Psoas muscle (tissue), 8 donors: ENCODE measurements around the gene BTBD19. TPM values are rescaled to one million over a fixed set of nuclear protein-coding genes. Genes with fewer than 3 reads are reported as not detected.

ENCODE experiments used
- ATAC-seq, 4 donors: fragments of 200-7000 bp; cut with Tn5 transposase; one replicate each; pipeline ENCODE4 v1.9.1; 2020; ENCODE audit warnings: moderate library complexity in 3 of 4, mild to moderate bottlenecking in 2 of 4
- DNase-seq, 2 donors: peaks; one replicate each; pipeline ENCODE4 v3.0.0-alpha.2; 2020
- H3K27ac ChIP-seq: fragments of 200-600 bp; one replicate; pipeline ENCODE4 v1.8.0; 2022
- H3K27me3 ChIP-seq, 3 donors: fragments of 200-600 bp in 1 of 3; one replicate each; pipeline versions ENCODE4 v1.6.1 to v1.8.0; 2013 to 2022; ENCODE audit warnings: low read length in 2 of 3, mild to moderate bottlenecking in 2 of 3, moderate library complexity in 1 of 3; ENCODE audit not compliant: insufficient read depth in 3 of 3
- H3K36me3 ChIP-seq, 2 donors: fragments of 200-600 bp in 1 of 2; one replicate each; pipeline versions ENCODE4 v1.6.1 to v1.8.0; 2013 to 2022; ENCODE audit warnings: low read depth in 1 of 2, mild to moderate bottlenecking in 1 of 2, moderate library complexity in 1 of 2; ENCODE audit not compliant: insufficient read depth in 1 of 2
- H3K4me1 ChIP-seq: fragments of 200-600 bp; one replicate; pipeline ENCODE4 v1.8.0; 2022
- H3K4me3 ChIP-seq: fragments of 200-600 bp; one replicate; pipeline ENCODE4 v1.8.0; 2022; ENCODE audit warnings: mild to moderate bottlenecking
- H3K9me3 ChIP-seq: fragments of 200-600 bp; one replicate; pipeline ENCODE4 v1.8.0; 2022
- WGBS, 3 donors: extraction: QIAGEN DNeasy Blood & Tissue Kit; methylation state at CpG; one replicate each; pipeline versions ENCODE4 v1.1.6 to v1.1.7; 2013; 5-methylcytosine and 5-hydroxymethylcytosine counted together
- intact Hi-C, 2 donors: fragments of 100-400 bp; cut with DNase I; formaldehyde crosslinking; loops; one replicate each; pipeline versions ENCODE4 v1.11.0 to v1.14.2; 2022
- polyA plus RNA-seq, 3 donors: library from polyadenylated mRNA; stranded (reverse); fragments of 200-250 nt; gene quantifications; one replicate each; pipeline ENCODE4 v1.2.3, GENCODE V29; 2013
- total RNA-seq, 4 donors: library from RNA; stranded (reverse); fragmentation: NEBNext Ultra II Directional in 2 of 4; extraction: Animal tissue kit (Norgen Biotek cat#: 25700) in 2 of 4; gene quantifications; one replicate each; pipeline versions ENCODE4 v1.2.1 to v1.2.4, GENCODE V29; 2021 to 2023
- TF ChIP-seq, protein P1 (sequence below): fragments of 200-600 bp; IDR thresholded peaks from one replicate; pipeline ENCODE4 v1.8.0; 2022; ENCODE audit warnings: antibody characterized with exemption
- donor health status: healthy with polysubstance abuse.
- donor health status: DM: no; HTN: no; CAD: no; lungs with moderate emphysema.
- donor health status: Bipolar disorder and iron deficiency.
- donor health status: healthy.
- donor health status: DM: yes; HTN: yes; CAD: no.
- donor health status: DM: no; HTN: no; CAD: no.
- donor health status: DM: no; HTN: no; CAD: no.
- donor health status: DM: yes; HTN: yes; CAD: no.

Gene BTBD19
- total and polyA plus RNA-seq, 7 donors = 0.35 to 1.8 (median 1.2) TPM

DNA sequence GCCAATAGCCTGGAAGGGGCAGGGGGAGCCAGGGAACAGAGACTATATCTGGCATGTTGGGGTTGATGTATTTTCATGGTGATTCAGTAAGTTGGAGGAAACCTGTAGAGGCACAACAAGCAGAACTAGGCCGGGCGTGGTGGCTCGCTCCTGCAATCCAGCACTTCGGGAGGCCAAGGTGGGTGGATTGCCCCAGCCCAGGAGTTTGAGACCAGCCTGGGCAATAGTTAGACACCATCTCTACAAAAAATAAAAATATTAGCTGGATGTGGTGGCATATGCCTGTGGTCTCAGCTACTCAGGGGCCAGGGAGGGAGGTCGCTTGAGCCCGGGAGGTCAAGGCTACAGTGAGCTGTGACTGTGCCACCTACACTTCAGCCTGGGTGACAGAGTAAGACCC lies 44.9 kb downstream of the BTBD19 start:
- Histone ChIP-seq H3K36me3 (peaks cover 3 to 76% of the 10 kb centered on the region in 2 donors), H3K4me3 (no peak overlapping the region), H3K27me3 (no peaks in the 10 kb centered on the region), H3K27ac (no peak overlapping the region), H3K4me1 (no peaks in the 10 kb centered on the region), H3K9me3 (no peaks in the 10 kb centered on the region)
- intact Hi-C loops = no loop called here
- WGBS, 3 donors = 95 to 98% (median 97%) methylated on average over 6 of the region's 6 CpGs
- TF ChIP-seq, protein P1, sequence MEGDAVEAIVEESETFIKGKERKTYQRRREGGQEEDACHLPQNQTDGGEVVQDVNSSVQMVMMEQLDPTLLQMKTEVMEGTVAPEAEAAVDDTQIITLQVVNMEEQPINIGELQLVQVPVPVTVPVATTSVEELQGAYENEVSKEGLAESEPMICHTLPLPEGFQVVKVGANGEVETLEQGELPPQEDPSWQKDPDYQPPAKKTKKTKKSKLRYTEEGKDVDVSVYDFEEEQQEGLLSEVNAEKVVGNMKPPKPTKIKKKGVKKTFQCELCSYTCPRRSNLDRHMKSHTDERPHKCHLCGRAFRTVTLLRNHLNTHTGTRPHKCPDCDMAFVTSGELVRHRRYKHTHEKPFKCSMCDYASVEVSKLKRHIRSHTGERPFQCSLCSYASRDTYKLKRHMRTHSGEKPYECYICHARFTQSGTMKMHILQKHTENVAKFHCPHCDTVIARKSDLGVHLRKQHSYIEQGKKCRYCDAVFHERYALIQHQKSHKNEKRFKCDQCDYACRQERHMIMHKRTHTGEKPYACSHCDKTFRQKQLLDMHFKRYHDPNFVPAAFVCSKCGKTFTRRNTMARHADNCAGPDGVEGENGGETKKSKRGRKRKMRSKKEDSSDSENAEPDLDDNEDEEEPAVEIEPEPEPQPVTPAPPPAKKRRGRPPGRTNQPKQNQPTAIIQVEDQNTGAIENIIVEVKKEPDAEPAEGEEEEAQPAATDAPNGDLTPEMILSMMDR = no peak
- ATAC-seq (no peak), DNase-seq (peak in 1 of 2 donors; percentile 15)

DNA sequence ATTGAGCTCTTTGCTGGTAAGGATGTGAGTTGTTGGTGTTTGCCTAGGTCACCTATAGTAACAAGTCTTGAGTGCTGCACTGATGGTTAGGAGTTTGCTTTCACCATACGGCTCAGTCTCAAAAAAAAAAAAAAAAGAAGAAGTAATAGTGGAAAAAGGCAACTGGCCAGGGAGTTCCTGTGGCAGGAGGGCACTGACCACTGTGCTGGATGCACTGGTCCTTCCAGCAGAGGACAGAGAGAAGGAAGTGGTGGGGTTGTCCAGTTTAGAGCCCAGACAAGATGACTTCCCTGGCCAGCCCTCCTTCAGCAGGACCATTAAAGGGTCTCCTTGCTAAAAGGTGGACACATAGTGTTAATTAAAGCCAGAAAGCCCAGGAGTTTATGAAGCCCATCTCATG lies 46.6 kb downstream of the BTBD19 start:
- H3K4me1 ChIP-seq = no peaks in the 10 kb centered on the region
- no peak for ATAC-seq

DNA sequence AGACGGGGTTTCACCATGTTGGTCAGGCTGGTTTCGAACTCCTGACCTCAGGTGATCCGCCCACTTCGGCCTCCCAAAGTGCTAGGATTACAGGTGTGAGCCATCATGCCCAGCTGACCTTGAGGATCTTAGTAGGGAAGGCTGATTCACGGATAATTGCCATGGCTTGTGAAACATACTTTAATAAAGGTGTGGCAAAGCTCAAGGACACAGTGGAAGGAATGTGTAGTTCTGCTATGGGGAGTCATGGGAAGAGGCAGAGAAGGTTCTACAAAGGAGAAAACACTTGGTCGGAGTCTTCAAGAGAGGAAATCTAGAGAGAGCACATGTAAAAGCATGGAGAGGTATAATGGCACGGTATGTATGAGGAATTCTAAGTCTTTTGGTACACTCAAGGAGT lies 47.4 kb downstream of the BTBD19 start:
- intact Hi-C loops = no loop called here
- Histone ChIP-seq H3K36me3 (peaks cover 3 to 67% of the 10 kb centered on the region in 2 donors), H3K27ac (no peak overlapping the region), H3K4me3 (no peak overlapping the region), H3K9me3 (no peaks in the 10 kb centered on the region), H3K27me3 (no peaks in the 10 kb centered on the region), H3K4me1 (no peaks in the 10 kb centered on the region)
- ATAC-seq = no peak
- no peak for DNase-seq
- 82 to 95% (median 86%) methylated on average over 7 of the region's 7 CpGs for WGBS, 3 donors
- TF ChIP-seq, protein P1 = no peak

More for the DNA sequence above, 46.6 kb downstream of the BTBD19 start:
- Histone ChIP-seq H3K9me3 (no peaks in the 10 kb centered on the region), H3K36me3 (peaks cover 3 to 75% of the 10 kb centered on the region in 2 donors), H3K4me3 (no peak overlapping the region), H3K27me3 (no peaks in the 10 kb centered on the region), H3K27ac (no peak overlapping the region)
- intact Hi-C loops = no loop called here
- TF ChIP-seq, protein P1 = no peak
- no peak for DNase-seq
- WGBS, 3 donors = 83 to 87% (median 86%) methylated on average over 1 of the region's 1 CpG

DNA sequence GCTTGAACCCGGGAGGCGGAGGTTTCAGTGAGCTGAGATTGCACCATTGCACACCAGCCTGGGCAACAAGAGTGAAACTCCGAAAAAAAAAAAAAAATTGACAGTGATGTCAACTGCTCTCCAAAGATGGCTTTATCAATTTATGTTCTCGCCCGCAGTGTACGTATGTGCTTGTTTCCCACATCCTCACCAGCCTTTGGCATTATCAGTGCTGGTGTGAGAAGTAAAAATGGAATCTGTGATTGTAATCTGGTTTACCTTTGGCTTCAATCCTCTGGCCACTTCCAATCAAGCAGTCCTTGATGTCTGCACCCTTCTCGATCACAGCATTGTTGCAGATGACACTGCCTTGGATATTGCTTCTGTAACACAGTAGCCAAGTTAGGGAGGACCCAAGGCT lies 49.1 kb downstream of the BTBD19 start:
- H3K27me3 ChIP-seq = no peaks in the 10 kb centered on the region
- intact Hi-C loops = no loop called here
- H3K4me3 ChIP-seq = no peak overlapping the region
- H3K27ac ChIP-seq = no peak overlapping the region
- no peaks in the 10 kb centered on the region for H3K4me1 ChIP-seq
- TF ChIP-seq, protein P1 = no peak
- H3K36me3 ChIP-seq = peaks cover 3 to 63% of the 10 kb centered on the region in 2 donors
- DNase-seq = no peak
- ATAC-seq = no peak
- 96 to 97% (median 96%) methylated on average over 7 of the region's 7 CpGs for WGBS, 3 donors
- no peaks in the 10 kb centered on the region for H3K9me3 ChIP-seq

DNA sequence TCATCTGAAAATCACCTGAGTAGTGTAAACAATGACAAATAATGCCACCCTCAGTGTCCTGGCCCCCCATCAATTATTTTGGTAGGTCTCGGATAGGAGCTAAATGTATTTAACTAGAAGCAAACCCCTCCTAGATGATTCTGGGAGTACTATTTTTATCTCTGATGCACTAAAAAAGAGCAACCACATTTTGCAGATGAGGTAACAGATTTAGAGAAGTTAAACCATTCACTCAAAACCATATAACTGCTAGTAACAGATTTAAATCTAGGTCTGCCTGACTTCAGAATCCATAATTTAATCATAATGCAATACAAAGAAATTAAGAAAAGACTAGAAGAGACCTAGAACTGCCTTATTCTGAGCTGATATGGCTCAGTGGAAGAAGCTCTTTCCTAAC lies 52.0 kb downstream of the BTBD19 start:
- H3K27me3 ChIP-seq = no peaks in the 10 kb centered on the region
- 86 to 97% (median 94%) methylated on average over 1 of the region's 1 CpG for WGBS, 3 donors
- intact Hi-C loops = no loop called here
- no peaks in the 10 kb centered on the region for H3K4me1 ChIP-seq
- DNase-seq (no peak), ATAC-seq (no peak)
- no peak overlapping the region for H3K4me3 ChIP-seq
- H3K9me3 ChIP-seq = no peaks in the 10 kb centered on the region
- TF ChIP-seq, protein P1 = no peak
- peaks cover 3 to 60% of the 10 kb centered on the region in 2 donors for H3K36me3 ChIP-seq
- H3K27ac ChIP-seq = no peak overlapping the region
